Measurements from ENCODE around the gene DNASE1L3.

- TF ChIP-seq POLR2AphosphoS5 (IDR thresholded peaks at IDR 0.05; ENCODE audit: low read depth, low read length) (no peak), REST (IDR thresholded peaks at IDR 0.05; ENCODE audit: insufficient read depth in 1 of 2, low read depth in 2 of 2, low read length in 2 of 2) (no peak), TAF1 (IDR thresholded peaks at IDR 0.05; ENCODE audit: borderline replicate concordance, insufficient read depth, low read length) (no peak), SIN3A (IDR thresholded peaks at IDR 0.05; ENCODE audit: borderline replicate concordance, insufficient read depth, low read length) (no peak)
Observed at GRCh38 chr3:58173029-58173668, 37.6 kb downstream of the DNASE1L3 start.
